ENCODE measurements around the gene RBM27. TPM values are rescaled to one million over a fixed set of nuclear protein-coding genes. Genes with fewer than 3 reads are reported as not detected.
"Not testable (repeated sequence)": the region's sequence is repeated elsewhere in the genome, so short reads cannot be mapped to it uniquely, and the experiment has no call there.

RBM27 gene
- total and polyA plus RNA-seq, 2 of the 4 experiments (the other 2 are of a cell fraction), result 7.7 to 19.2 TPM

GRCh38 chr5:146173049-146173448 is 30.4 kb upstream of the RBM27 start:
- dilution Hi-C loops (cut with HindIII; ENCODE audit: low sequenced_read_pairs, unreplicated experiment); BruUV-seq (replicated peaks); H3K4me2 ChIP-seq (ENCODE audit: low read depth, low read length); H3K27ac ChIP-seq (ENCODE audit: insufficient read depth, low read length); H3K4me3 ChIP-seq (ENCODE audit: insufficient read depth, low read depth, low read length); H2AK9ac ChIP-seq (replicated peaks; ENCODE audit: low read depth, low read length, poor library complexity); H3K9ac ChIP-seq (ENCODE audit: low read depth, low read length); POLR2A ChIA-PET (ENCODE audit: unreplicated experiment); H4K5ac ChIP-seq (ENCODE audit: low read depth, low read length); H2BK15ac ChIP-seq (ENCODE audit: low read depth, low read length); H3K4me1 ChIP-seq (ENCODE audit: control insufficient read depth, insufficient read depth, low read length); H3K23ac ChIP-seq (ENCODE audit: low read depth, low read length); H4K20me1 ChIP-seq (ENCODE audit: insufficient read depth, low read length); H3K14ac ChIP-seq (replicated peaks; ENCODE audit: low read depth, low read length); H2AK5ac ChIP-seq (ENCODE audit: low read depth, low read length); CTCF ChIA-PET; H3K9me3 ChIP-seq (ENCODE audit: control insufficient read depth, insufficient read depth, low read length); H2AFZ ChIP-seq (replicated peaks; ENCODE audit: low read length, poor library complexity); H4K8ac ChIP-seq (ENCODE audit: low read depth in 2 of 2, low read length in 2 of 2); H2BK20ac ChIP-seq (ENCODE audit: low read depth, low read length); H3K9me1 ChIP-seq (ENCODE audit: insufficient read depth, low read length); H3K18ac ChIP-seq (ENCODE audit: low read depth, low read length); H2BK5ac ChIP-seq (ENCODE audit: low read depth, low read length, poor library complexity, severe bottlenecking); ATAC-seq (ENCODE audit: low read depth); H2BK120ac ChIP-seq (ENCODE audit: low read depth, low read length); in situ Hi-C loops (cut with MboI; ENCODE audit: low sequenced_read_pairs); H3K79me1 ChIP-seq (ENCODE audit: low read depth in 1 of 2, low read length in 2 of 2); intact Hi-C loops (cut with micrococcal nuclease); DNase-seq; H3K27me3 ChIP-seq (ENCODE audit: control insufficient read depth, insufficient read depth, low read length); H3K56ac ChIP-seq (ENCODE audit: extremely low read depth, insufficient read depth, low read length); H4K91ac ChIP-seq (ENCODE audit: insufficient read depth, low read depth, low read length); H3K4ac ChIP-seq (ENCODE audit: low read depth, low read length): not testable (repeated sequence)
- peaks cover 32% of the 10 kb centered on the region for H3K36me3 ChIP-seq (ENCODE audit: control insufficient read depth, insufficient read depth, low read length)
- WGBS, 2 experiments (ENCODE audit: extremely low coverage in 2 of 2, insufficient read length in 1 of 2), result no CpG with 5 or more reads among the region's 8 CpGs

All from IMR-90 (cell line).